Retina (tissue), 1 donor: ENCODE data around the gene PPP2R5A.
A peak's percentile ranks its signal among the peaks of the same experiment; 100 is the strongest.
"Not testable (repeated sequence)": the region's sequence is repeated elsewhere in the genome, so short reads cannot be mapped to it uniquely, and the experiment has no call there.

Experiments used
- DNase-seq: peaks from one replicate; pipeline ENCODE4 v3.0.0-alpha.2; 2016

The PPP2R5A gene

DNA sequence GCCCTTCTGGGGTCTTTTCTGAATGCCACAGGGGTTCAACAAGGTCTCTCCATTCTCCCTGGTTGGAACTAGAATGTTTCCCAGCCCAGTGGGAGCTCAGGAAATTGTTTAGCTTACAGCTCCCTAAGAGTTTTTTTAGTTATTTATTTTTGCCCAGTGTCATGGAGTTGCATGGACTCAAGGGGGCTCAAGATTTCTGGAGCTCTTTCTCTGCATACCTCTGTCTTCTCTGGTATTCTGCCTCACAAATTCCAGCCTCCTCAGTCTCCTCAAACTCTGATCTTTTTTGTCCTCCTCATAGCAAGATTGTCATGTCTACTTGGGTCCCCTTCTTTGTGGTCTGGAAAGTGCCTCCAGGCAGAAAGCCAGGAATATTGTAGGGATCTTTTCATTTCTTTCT is 15.9 kb upstream of the PPP2R5A start:
- DNase-seq = no peak

GRCh38 chr1:212270564-212270963 is 14.6 kb upstream of the PPP2R5A start:
- DNase-seq = no peak

GRCh38 chr1:212271234-212271633 is 14.0 kb upstream of the PPP2R5A start:
- no peak for DNase-seq

DNA sequence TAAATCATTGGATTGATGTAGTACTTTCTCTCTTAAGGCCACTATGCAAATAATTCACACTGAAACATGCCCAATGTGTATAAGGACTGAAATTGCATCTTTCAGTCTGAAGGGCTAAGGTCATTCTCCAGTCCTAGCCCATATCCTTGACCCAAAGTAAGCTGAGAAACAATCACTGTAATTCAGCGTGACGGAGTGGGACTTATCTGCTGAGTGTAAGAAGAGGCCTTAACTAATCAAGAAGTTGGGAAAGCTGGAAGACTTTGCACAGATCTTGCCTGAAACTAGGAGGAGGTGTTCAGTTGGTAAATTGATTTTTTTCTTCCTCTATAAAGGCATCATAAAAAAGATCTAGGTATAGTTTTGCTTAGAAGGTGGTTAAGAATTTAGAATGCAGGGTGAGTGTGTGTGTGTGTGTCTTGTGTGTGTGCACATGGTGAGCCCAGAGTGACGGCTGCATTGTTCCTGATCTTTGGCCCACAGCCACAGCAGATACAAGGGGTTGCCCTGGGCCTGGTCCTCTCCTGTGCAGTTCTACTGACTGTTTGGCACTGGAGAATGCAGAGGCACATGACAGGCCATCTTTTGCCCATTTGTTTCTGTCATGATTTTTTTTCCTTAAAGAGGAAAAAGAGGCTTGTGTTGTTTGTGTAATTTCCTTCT is 13.3 kb upstream of the PPP2R5A start:
- no peak for DNase-seq

DNA sequence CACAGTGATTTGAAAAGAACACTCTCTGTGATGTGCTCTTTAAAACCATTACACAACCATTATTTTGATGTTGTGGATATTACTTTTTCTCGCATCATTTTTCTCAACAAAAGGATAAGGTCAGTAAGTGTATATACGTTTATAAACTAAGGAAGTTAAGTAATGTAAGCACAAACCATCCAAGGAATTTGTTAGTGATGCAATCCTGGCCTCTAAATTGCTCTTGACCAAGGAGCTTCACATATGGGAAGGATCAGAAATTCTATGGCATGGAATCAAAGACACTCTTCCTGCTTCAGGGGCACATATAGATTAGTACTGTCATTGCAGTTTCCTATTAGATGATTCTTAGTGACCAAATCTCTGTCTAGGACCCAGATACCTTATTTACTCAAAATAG is 3.6 kb upstream of the PPP2R5A start:
- DNase-seq = no peak

DNA sequence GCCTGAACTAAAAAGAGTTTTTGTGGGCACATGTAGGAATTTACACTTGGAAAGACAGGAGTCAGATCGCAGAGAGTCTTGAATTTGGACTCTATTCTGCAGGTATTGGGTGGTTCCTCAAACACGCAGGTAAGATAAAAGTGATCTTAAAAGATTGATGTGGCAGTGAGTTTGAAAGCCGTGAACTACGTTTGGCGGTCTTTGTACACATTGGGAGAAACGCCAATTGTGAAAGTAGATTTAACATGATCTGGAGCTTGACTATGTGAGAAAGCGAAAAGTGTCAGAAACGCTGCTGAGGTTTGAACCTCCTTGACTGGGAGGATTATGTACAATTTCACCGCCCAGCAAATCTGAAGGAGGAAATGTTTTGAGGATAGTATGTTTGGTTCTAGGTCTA is 1.5 kb upstream of the PPP2R5A start:
- DNase-seq = no peak

- DNase-seq = no peak
Measured at GRCh38 chr1:212284332-212284743, 872 bp upstream of the PPP2R5A start.

- DNase-seq = peak; percentile 84
Measured at GRCh38 chr1:212285685-212286555, 710 bp downstream of the PPP2R5A start.

GRCh38 chr1:212286556-212287131 is 1.4 kb downstream of the PPP2R5A start:
- DNase-seq = no peak

DNA sequence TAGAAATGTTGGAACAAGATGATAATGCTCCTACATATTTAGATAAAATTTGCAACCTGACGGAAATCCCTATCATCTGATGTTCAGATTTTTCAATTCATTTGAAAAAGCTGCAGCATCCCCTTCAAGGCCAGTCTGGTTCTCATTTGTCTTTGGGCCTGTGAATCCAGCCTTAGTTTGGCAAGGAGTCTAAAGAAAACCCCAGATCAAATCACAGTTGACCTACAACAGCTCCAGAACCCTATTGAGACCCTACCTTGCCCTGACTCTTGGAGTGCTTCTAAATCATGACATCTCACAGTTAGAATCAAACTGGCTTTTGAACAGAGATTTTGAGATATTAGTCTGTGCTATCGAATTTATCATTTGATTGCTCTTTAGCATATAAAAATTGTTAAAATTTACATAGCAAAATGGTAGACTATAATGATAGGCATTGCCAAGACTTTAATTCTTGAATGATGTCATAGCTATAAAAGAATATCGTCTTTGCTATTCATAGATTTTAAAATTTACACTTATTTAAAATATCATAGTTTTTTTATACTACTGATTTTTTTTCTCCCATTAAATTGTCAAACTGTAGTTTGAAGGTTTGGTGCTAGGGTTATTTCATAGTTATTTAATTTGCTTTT is 2.2 kb downstream of the PPP2R5A start:
- no peak for DNase-seq

GRCh38 chr1:212287995-212288394 is 2.8 kb downstream of the PPP2R5A start:
- not testable (repeated sequence) for DNase-seq

- no peak for DNase-seq
Measured at GRCh38 chr1:212288615-212289014, 3.4 kb downstream of the PPP2R5A start.

- DNase-seq = no peak
Measured at GRCh38 chr1:212289262-212290077, 4.3 kb downstream of the PPP2R5A start.

DNA sequence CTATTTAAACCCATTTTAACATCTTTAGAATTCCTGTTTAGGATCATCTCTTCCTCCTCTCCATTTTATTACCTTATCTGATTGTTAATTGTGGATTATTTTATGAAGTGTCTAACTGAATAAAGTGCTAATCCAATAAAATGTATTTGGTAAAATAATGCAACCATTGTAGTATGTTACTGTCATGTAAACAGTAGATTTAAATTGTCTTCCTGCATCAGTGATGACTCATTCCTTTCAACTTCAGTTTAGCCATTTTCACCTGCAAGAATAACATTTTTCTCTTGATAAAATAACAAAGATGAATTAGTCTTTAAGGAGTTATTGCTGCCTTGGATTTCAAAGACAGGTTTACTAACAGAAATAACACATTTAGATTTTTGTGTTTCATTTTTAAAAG is 5.4 kb downstream of the PPP2R5A start:
- DNase-seq = no peak

DNA sequence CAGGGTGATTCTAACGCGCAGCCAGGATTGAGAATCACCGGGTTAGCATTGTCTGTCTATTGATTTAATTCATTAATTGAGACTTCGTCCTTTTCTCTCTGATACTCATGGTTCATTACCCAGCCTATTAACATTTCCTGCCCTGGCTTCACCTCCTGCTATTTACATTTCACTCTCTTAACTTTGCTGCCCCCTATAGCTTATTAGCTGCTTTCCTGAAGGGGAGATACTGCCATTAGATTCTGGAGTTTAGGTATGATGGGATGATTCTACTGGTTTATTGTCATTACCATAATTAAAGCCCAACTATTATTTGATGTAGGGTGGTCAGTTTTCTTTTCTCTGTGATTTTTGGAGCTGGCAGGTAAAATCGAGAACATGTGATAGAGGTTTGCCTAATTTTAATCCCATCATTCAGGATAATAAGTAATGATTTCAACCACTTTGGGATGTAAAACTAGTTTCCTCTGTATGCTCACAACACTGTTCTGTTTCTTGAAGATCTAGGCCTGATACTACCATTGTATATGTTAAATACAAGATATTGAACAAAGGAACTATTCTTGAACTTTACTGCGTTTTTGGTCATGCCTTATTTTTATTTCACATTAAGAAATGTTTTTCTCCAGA is 6.4 kb downstream of the PPP2R5A start:
- DNase-seq = no peak

DNA sequence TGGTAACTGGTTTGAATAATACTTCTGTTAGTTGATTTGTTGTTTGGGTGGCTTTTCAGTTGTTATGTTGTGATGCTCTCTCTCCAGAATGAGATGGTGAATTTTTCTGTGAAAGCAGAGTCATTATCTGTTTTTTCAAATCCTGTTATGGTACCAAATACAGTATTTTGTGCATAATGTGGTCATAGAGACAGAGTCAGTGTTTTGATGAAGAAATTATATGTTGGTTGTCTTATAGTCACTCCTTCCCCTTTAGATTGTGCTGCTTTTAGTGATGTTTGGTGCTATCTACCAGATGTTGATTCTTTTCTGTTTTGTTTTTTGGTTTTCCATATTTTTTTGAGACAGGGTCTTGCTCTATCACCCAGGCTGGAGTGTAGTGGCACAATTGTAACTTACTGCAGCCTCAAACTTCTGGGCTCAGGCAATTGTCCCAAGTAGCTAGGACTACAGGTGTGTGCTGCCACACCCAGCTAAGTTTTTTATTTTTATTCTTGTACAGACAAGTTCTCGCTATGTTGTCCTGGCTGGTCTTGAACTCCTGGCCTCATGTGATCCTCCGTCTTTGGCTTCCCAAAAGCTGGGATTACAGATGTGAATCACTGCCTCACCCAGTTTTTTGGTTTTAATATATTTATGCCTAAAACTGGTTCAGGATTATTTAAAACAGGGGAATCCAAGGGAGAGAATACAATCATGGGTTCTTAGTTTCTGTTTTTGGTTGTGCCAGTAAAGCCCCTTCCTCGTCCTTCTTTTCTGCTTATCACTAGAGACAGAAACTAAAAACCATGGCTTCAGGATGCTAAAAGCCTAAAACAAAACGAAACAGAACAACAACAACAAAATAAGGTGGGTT is 7.3 kb downstream of the PPP2R5A start:
- no peak for DNase-seq

GRCh38 chr1:212293579-212293978 is 8.4 kb downstream of the PPP2R5A start:
- DNase-seq = no peak

DNA sequence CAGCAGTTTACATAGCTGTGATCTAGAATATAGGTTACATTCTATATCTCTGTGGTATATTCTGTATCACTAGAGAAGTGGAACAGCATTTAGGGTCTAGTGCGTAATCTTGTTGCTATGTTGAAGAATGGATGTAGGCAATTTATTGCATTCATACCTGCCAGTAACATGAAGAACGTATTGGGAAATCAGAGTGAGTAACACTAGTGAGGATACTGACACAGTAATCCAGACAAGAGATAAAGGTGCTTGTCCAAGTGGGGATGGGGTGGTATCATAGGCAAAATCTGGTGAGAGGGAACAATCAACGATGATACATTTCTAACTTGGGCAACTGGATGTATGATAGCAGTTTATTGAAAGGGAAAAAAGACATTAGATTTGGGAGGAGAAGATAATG is 9.8 kb downstream of the PPP2R5A start:
- no peak for DNase-seq

DNA sequence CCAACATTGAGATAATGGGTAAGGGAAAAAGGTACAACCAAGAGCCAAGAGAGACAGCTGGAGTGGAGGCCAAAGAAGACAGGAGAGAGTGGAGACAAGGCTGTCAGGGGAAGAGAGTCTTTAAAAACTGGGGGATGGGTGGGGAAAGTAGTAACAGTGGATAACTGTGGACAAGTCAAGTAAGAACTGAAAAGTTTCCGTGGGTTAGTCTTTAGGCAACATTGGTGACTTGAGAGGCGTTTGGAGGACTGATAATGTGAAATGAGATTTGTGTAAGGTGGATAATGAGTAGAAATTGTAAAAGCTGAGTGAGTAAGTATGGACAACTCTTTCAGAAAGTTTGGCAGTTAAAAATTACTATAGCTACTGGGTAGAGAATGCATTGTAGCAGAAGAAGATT is 10.4 kb downstream of the PPP2R5A start:
- no peak for DNase-seq

DNA sequence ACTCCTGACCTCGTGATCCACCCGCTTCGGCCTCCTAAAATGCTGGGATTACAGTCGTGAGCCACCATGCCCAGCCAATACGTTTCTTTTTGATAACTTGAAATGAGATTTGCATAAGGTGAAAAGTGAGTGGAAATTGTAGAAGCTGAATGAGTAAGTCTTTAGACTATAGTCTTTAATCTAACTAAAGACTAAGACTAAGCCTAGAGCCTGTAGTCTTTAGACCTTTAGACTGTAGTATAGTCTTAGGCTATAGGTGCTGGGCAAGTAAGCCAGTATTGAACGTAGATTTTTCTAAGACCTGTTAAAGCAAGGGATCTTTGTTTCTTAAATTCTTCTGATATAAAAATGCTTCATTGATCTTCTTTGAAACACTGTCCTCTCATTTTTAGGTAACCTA is 12.1 kb downstream of the PPP2R5A start:
- no peak for DNase-seq

DNA sequence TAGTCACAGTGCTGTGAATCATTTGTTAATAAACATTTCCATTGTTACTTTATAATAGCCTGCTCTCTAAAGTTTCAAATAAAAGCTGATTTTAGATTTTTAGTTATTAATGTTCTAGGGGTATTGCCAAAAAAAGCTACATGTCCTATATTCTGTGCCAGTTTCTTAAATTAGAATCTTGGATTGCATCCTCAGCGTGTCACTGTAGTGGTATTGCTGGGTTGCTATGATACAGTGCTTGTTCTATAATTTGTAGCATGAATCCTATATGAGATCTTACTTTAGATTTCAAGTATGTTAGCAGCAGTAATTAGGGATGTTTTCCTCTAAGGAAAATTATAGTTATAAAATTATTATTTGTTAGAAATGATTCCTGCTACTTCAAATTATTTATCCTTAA is 16.4 kb downstream of the PPP2R5A start:
- DNase-seq = no peak
